Esophagus (tissue), 2 donors: ENCODE measurements around the gene TMEM30A. TPM values are rescaled to one million over a fixed set of nuclear protein-coding genes. Genes with fewer than 3 reads are reported as not detected.
A peak's percentile ranks its signal among the peaks of the same experiment; 100 is the strongest.

Experiments
- H3K27ac ChIP-seq, 2 donors: one replicate each; pipeline ENCODE4 v1.5.1; 2013; ENCODE audit warnings: low read depth in 2 of 2, mild to moderate bottlenecking in 2 of 2, inconsistent platforms in 1 of 2, low read length in 1 of 2, moderate library complexity in 1 of 2
- H3K27me3 ChIP-seq, 2 donors: one replicate each; pipeline ENCODE4 v1.6.1; 2013; ENCODE audit warnings: low read length in 2 of 2, control low read depth in 1 of 2, mild to moderate bottlenecking in 1 of 2; ENCODE audit not compliant: insufficient read depth in 2 of 2, control insufficient read depth in 1 of 2
- H3K36me3 ChIP-seq, 2 donors: one replicate each; pipeline ENCODE4 v1.6.1; 2013; ENCODE audit warnings: low read length in 1 of 2; ENCODE audit not compliant: control insufficient read depth in 2 of 2, insufficient read depth in 2 of 2
- H3K4me1 ChIP-seq, 2 donors: one replicate each; pipeline ENCODE4 v1.6.1; 2013; ENCODE audit warnings: low read length in 1 of 2; ENCODE audit not compliant: control insufficient read depth in 2 of 2, insufficient read depth in 2 of 2
- H3K4me3 ChIP-seq, 2 donors: one replicate each; pipeline ENCODE4 v1.5.1; 2013; ENCODE audit warnings: low read length in 2 of 2, mild to moderate bottlenecking in 2 of 2, low read depth in 1 of 2, moderate library complexity in 1 of 2
- H3K9me3 ChIP-seq, 2 donors: one replicate each; pipeline ENCODE4 v1.6.1; 2013; ENCODE audit warnings: mild to moderate bottlenecking in 2 of 2, low read depth in 1 of 2, low read length in 1 of 2, moderate library complexity in 1 of 2; ENCODE audit not compliant: control insufficient read depth in 2 of 2, insufficient read depth in 1 of 2
- WGBS, 2 donors: extraction: QIAGEN DNeasy Blood & Tissue Kit; methylation state at CpG; one replicate each; pipeline ENCODE4 v1.1.7; 2013; 5-methylcytosine and 5-hydroxymethylcytosine counted together
- polyA plus RNA-seq, 2 donors: library from polyadenylated mRNA; stranded (reverse); fragments of 200-250 nt; gene quantifications; one replicate each; pipeline ENCODE4 v1.2.3, GENCODE V29; 2013
- donor health status: healthy with polysubstance abuse.
- donor health status: Bipolar disorder and iron deficiency.

TMEM30A gene
- polyA plus RNA-seq, 2 donors, result 27.4 to 32.9 TPM

DNA sequence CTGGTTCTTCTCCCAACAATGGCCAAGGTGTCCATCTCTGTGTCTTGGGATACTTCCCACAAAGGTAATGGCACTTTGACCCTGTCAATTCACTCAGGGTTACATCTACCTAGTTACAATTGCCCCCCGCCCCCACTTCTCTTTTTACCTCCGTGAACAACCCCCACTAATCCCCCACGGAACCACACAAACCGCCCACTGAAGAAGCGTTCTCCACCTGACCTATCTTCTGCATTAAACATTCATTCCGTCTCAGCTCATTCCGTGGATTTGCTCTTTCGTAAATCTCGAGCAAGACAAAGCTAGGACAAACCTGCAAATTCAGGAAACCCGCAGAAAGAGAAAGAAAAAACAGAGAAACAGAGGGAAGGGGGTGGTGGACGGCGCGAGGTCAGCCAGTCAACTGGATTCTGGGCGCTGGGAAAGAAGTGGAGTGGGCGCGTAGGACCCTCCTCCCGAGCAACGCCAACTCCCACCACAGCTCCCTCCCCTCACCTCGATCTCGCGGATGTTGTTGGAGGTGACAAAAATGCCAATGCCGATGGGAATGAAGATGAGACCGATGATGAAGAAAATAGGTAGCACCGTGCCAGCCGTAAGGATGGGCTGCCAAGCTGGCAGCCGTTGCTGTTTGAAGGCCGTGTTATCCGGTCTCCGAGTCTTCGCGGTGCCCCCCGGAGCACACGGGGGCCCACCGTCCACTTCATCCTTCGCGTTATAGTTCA is 523 bp downstream of the TMEM30A start:
- peaks cover 0 to 3% of the 10 kb centered on the region in 2 donors for H3K4me1 ChIP-seq
- 0 to 1% methylated on average over 36 of the region's 36 CpGs for WGBS, 2 donors
- H3K4me3 ChIP-seq, result peak overlapping the region; percentile 94 to 99
- peak overlapping the region; percentile 95 to 97 for H3K27ac ChIP-seq
- H3K9me3 ChIP-seq, result no peaks in the 10 kb centered on the region
- H3K36me3 ChIP-seq, result no peaks in the 10 kb centered on the region
- no peaks in the 10 kb centered on the region for H3K27me3 ChIP-seq

DNA sequence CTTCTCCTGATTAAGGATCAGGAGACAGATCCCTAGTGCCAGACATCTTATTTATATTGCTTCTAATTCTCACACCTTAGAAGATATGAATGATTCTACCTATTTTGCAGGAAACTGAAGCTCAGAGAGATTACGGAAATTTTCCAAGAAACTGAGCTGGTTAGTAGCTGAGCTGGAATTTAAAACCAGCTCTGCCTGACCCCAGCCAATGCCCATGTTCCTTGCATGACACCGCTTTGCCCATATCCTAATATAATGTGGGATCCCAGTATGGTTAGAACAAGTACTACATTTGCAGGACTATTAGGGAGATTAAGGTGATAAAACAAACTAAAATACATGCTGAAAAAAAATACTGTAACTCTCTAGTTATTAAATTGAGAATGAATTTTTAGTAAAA is 1.9 kb downstream of the TMEM30A start:
- H3K27ac ChIP-seq, result no peak overlapping the region
- no peaks in the 10 kb centered on the region for H3K9me3 ChIP-seq
- no peaks in the 10 kb centered on the region for H3K36me3 ChIP-seq
- H3K27me3 ChIP-seq, result no peaks in the 10 kb centered on the region
- WGBS, 2 donors, result 53 to 58% methylated on average over 2 of the region's 2 CpGs
- peaks cover 0 to 3% of the 10 kb centered on the region in 2 donors for H3K4me1 ChIP-seq
- H3K4me3 ChIP-seq, result peak overlapping the region in 1 of 2 donors; percentile 99

DNA sequence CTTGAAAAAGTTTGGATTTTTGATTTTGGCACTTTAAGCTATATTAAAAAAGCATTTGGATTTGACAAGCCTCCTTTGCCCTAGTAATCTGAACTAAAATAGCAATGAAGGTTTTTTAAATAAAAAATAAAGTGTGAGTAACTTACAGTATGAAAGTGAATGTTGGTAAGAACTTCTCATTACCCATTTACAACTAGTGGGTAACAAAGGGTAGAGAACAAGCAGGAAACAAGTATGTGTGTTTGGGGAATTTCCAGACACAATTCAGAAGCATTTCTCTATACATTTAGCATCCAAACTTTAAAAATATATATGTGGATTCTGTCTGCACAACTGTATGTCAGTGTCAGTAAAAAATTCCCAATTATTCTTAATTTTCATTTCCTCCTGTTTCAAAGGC is 2.9 kb downstream of the TMEM30A start:
- Histone ChIP-seq H3K36me3 (no peaks in the 10 kb centered on the region), H3K27me3 (no peaks in the 10 kb centered on the region), H3K27ac (no peak overlapping the region), H3K4me1 (peaks cover 0 to 3% of the 10 kb centered on the region in 2 donors), H3K4me3 (peak overlapping the region in 1 of 2 donors; percentile 99), H3K9me3 (no peaks in the 10 kb centered on the region)

DNA sequence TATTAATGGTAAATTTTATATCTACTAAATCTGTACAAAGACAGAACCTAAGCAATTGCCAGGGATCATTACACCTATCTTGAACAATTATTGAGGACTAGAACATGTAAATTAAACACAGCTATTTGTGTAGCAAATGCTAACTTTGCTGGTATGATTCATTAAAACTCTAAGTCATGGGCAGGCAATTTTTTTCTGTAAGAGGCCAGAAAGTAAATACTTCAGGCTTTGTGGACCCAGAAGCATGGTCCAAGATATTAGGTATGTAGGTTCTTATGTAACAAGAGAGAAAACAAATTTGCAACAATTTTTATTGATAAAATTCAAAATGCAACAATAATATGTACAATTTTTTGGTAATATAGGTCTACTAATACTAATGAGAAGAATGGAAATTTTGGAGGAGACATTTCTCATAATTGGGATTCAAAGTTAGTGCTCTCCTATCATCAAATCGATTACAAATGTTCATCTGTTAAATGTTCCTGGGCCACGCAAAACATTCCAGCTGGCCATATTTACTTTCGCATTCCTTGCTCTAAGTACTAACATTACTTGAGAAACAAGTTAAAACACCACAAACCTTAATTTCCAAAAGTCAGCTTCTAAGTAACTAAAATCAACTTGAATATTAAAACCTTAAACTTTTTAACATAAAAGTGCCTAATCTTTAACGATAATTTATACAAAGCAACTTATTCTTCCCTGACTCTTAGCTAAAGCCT is 4.3 kb downstream of the TMEM30A start:
- no peak overlapping the region for H3K27ac ChIP-seq
- H3K4me3 ChIP-seq, result no peak overlapping the region
- no peaks in the 10 kb centered on the region for H3K4me1 ChIP-seq
- no peaks in the 10 kb centered on the region for H3K36me3 ChIP-seq
- H3K27me3 ChIP-seq, result no peaks in the 10 kb centered on the region
- WGBS, 2 donors, result 43 to 61% methylated on average over 4 of the region's 4 CpGs
- H3K9me3 ChIP-seq, result no peaks in the 10 kb centered on the region

DNA sequence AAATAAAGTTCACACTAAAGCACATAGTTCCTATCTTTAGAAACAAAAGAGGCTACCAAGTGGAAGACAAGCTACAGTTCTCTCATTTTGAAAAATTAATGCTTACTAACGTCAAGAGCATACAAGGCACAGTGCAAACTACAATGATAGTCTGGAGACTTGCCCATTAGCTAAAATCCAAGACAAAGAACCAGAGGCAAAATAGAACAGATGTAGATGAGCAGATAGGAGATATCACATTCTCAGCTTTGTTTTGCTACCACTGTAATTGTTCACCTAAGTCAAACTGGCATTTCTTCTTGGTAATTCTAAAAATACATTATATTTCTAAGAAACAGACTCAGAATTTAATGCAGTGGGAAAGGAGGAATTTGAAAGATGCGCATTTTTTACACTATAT is 5.2 kb downstream of the TMEM30A start:
- H3K27me3 ChIP-seq, result no peaks in the 10 kb centered on the region
- no peak overlapping the region for H3K4me3 ChIP-seq
- no peaks in the 10 kb centered on the region for H3K4me1 ChIP-seq
- H3K36me3 ChIP-seq, result no peaks in the 10 kb centered on the region
- 68 to 69% methylated on average over 2 of the region's 2 CpGs for WGBS, 2 donors
- H3K9me3 ChIP-seq, result no peaks in the 10 kb centered on the region
- no peak overlapping the region for H3K27ac ChIP-seq

DNA sequence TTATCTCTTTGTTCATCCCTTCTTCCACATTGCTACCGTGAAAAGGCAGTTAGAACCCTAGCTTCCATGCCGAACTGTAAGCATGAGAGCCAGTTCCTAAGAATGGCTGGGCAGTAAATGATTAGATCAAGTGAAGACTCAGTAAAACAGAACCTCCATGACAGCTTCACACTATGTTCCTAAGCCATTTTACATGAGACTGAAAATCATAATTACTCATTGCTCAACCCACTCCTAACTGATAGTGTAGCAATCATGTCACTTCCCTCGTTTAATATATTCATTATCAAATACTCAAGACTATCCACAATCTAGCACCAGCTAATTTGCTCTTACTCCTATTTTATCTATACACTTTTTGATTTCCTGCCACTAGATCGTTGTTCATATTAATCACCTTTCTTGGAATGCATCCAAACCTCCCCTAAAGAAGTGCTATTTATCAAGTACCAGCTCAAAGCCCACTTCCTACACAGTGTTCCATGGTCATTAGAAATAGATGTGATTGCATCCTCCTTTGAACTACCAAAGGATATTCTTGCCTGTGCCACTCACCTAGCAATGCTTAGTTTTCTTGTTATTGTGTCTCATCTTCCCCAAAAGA is 6.0 kb downstream of the TMEM30A start:
- H3K4me1 ChIP-seq, result no peaks in the 10 kb centered on the region
- WGBS, 2 donors, result 57 to 60% methylated on average over 4 of the region's 4 CpGs

DNA sequence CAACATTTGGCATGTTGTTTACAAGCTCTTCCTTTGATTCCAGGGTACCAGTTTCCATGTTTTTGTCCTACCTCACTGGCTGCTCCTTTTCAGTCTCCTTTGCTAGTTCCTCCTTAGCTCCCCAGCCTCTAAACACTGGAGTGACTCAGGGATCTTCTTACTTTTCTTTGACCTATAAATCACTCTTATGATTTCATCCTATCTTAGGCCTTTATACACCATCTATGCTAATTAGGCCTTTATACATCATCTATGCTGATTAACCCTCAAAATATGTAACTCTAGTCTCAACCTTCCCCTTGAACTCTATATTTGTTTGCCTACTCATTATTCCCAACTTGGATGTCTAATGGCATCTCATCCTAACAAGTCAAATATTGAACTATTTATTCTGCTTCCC is 9.5 kb downstream of the TMEM30A start:
- Histone ChIP-seq H3K4me3 (no peak overlapping the region), H3K36me3 (no peaks in the 10 kb centered on the region), H3K27me3 (no peaks in the 10 kb centered on the region), H3K4me1 (no peaks in the 10 kb centered on the region), H3K27ac (peak overlapping the region in 1 of 2 donors; percentile 31), H3K9me3 (no peaks in the 10 kb centered on the region)

More for the DNA sequence above, 6.0 kb downstream of the TMEM30A start:
- Histone ChIP-seq H3K4me3 (no peak overlapping the region), H3K36me3 (no peaks in the 10 kb centered on the region), H3K27me3 (no peaks in the 10 kb centered on the region), H3K27ac (no peak overlapping the region), H3K9me3 (no peaks in the 10 kb centered on the region)

DNA sequence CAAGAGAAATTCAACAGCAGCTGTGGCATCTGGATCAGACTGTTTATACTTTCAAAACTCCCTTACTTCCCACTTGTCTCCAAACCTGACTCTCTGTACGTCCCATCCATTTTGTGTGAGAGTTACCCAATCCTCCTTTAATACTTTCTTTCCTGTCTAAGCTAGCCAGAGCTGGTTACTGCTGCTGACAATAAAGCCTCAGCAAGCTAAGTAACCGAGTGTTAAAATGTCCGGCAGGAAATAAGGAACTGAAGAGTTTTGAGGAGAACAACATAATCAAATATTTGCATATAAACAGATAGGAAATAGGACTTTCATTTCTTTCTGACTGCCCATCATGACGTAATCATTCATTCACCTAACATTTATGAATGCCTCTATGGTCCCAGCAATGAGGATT is 11.6 kb downstream of the TMEM30A start:
- 77 to 85% methylated on average over 4 of the region's 4 CpGs for WGBS, 2 donors
- H3K9me3 ChIP-seq, result no peaks in the 10 kb centered on the region
- peak overlapping the region; percentile 13 to 23 for H3K27ac ChIP-seq
- no peak overlapping the region for H3K4me3 ChIP-seq
- peaks cover 2 to 3% of the 10 kb centered on the region in 2 donors for H3K36me3 ChIP-seq
- H3K27me3 ChIP-seq, result no peaks in the 10 kb centered on the region
- H3K4me1 ChIP-seq, result peaks cover 0 to 5% of the 10 kb centered on the region in 2 donors

DNA sequence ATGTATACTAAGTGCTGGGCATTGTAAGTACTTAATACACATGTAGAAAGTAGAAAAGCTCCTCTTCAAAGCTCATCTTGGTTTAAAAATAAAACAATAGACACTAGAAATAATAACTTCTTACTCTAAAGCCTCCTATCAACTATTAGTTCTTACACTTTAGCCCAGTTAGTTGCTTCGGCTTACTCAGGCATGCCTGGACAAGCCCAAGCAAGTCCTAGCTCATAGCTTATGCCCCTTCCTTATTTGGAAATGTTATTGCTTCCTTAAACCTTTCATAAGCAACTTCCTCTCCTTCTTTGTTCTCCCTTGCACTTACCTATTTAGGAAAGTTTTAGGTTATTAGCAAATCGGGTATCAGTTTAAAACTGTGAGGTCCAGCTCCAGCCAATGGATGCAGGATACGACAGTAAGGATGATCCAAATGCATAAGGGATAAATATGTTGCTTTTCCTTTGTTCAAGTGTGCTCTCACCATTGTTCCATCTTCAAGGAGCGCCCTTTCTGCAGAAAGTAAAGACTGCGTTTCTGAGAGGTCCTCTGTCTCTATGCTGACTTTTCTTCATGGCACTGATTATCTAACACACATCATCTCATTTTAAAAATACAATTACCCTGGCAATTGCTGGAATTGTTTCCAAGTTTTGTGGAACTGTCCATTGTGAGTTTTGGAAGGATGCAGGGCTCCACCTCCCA is 12.3 kb downstream of the TMEM30A start:
- H3K9me3 ChIP-seq, result no peaks in the 10 kb centered on the region
- H3K4me3 ChIP-seq, result no peak overlapping the region
- peaks cover 0 to 5% of the 10 kb centered on the region in 2 donors for H3K4me1 ChIP-seq
- 81 to 84% methylated on average over 5 of the region's 5 CpGs for WGBS, 2 donors
- peak overlapping the region in 1 of 2 donors; percentile 23 for H3K27ac ChIP-seq
- H3K36me3 ChIP-seq, result peaks cover 2 to 3% of the 10 kb centered on the region in 2 donors
- H3K27me3 ChIP-seq, result no peaks in the 10 kb centered on the region
